ENCODE results near the gene BID. TPM values are rescaled to one million over a fixed set of nuclear protein-coding genes. Genes with fewer than 3 reads are reported as not detected.

The BID gene
- total and polyA plus RNA-seq, 2 of the 4 experiments (the other 2 are of a cell fraction): 69.5 to 240 TPM

DNA sequence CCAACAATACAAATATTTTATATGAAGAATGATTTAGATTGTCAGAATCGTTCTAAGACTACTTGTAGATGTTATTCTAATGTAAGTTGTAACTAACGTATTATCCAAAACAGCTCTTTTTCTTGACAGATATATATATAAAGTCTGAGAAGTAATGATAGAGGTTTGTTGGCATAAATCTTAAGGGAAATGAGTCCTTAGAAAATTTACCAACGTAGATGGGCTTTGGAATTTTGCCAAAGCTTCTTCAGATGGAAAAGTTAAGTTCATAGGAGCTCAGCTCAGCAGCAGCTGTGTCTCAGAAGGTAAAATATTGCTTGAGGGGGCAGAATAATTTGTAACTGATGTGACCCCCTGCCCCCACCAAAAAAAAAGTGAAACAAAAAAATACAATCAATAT, 66.7 kb downstream of the BID start:
- Histone ChIP-seq H3K4ac (ENCODE audit: low read depth, low read length) (no peak overlapping the region), H3K4me3 (ENCODE audit: insufficient read depth, low read depth, low read length) (peak overlapping the region; percentile 34; the same call in 1 of the 2 replicates), H2BK5ac (ENCODE audit: low read depth, low read length, poor library complexity, severe bottlenecking) (peak overlapping the region; percentile 94), H3K27ac (ENCODE audit: insufficient read depth, low read length) (no peak overlapping the region), H3K4me1 (ENCODE audit: control insufficient read depth, insufficient read depth, low read length) (peaks cover 5% of the 10 kb centered on the region), H4K20me1 (ENCODE audit: insufficient read depth, low read length) (no peaks in the 10 kb centered on the region), H3K4me2 (ENCODE audit: low read depth, low read length) (peak overlapping the region; percentile 83; the same call in 1 of the 2 replicates), H2AK9ac (replicated peaks; ENCODE audit: low read depth, low read length, poor library complexity) (no peak overlapping the region), H3K27me3 (ENCODE audit: control insufficient read depth, insufficient read depth, low read length) (no peaks in the 10 kb centered on the region), H2BK120ac (ENCODE audit: low read depth, low read length) (peak overlapping the region; percentile 53; the same call in 1 of the 2 replicates), H2AK5ac (ENCODE audit: low read depth, low read length) (no peak overlapping the region), H4K91ac (ENCODE audit: insufficient read depth, low read depth, low read length) (peak overlapping the region; percentile 27; the same call in 1 of the 2 replicates), H2AFZ (replicated peaks; ENCODE audit: low read length, poor library complexity) (no peak overlapping the region), H3K79me1 (ENCODE audit: low read depth in 1 of 2, low read length in 2 of 2) (peaks cover 11 to 29% of the 10 kb centered on the region in 2 experiments; a peak in 3 of 4 replicates), H4K8ac (ENCODE audit: low read depth in 2 of 2, low read length in 2 of 2) (peak overlapping the region in 1 of 2 experiments; percentile 49; a peak in 1 of 4 replicates), H3K18ac (ENCODE audit: low read depth, low read length) (no peak overlapping the region), H3K9ac (ENCODE audit: low read depth, low read length) (peak overlapping the region; percentile 8; the same call in 1 of the 2 replicates), H3K14ac (replicated peaks; ENCODE audit: low read depth, low read length) (peak overlapping the region; percentile 43; the same call in 1 of the 2 replicates), H3K23ac (ENCODE audit: low read depth, low read length) (no peak overlapping the region), H3K36me3 (ENCODE audit: control insufficient read depth, insufficient read depth, low read length) (peaks cover 5% of the 10 kb centered on the region; the same call in 1 of the 2 replicates), H2BK15ac (ENCODE audit: low read depth, low read length) (0 out of 3 replicates have a peak overlapping the region, but pooled peaks have one; percentile 23), H3K9me1 (ENCODE audit: insufficient read depth, low read length) (0 out of 2 replicates have a peak, but pooled peaks cover 2% of the 10 kb centered on the region), H3K9me3 (ENCODE audit: control insufficient read depth, insufficient read depth, low read length) (no peaks in the 10 kb centered on the region), H3K56ac (ENCODE audit: extremely low read depth, insufficient read depth, low read length) (no peak overlapping the region; the same call in 1 of the 2 replicates), H4K5ac (ENCODE audit: low read depth, low read length) (no peak overlapping the region), H2BK20ac (ENCODE audit: low read depth, low read length) (no peak overlapping the region)
- TF ChIP-seq MAFK (IDR thresholded peaks at IDR 0.05; ENCODE audit: low read depth, low read length) (no peak), NFE2L2 (IDR thresholded peaks at IDR 0.05; ENCODE audit: low read depth, low read length) (no peak), CHD1 (IDR thresholded peaks at IDR 0.05; ENCODE audit: low read depth, low read length) (no peak), MAZ (IDR thresholded peaks at IDR 0.05; ENCODE audit: borderline replicate concordance, low read depth, low read length) (no peak), SMC3 (IDR thresholded peaks at IDR 0.05; ENCODE audit: low read depth, low read length) (no peak), USF2 (IDR thresholded peaks at IDR 0.05; ENCODE audit: low read depth, low read length) (no peak), BHLHE40 (IDR thresholded peaks at IDR 0.05; ENCODE audit: low read depth, low read length) (no peak), RFX5 (IDR thresholded peaks at IDR 0.05; ENCODE audit: low read depth, low read length) (no peak), CEBPB (IDR thresholded peaks at IDR 0.05; ENCODE audit: low read depth, low read length) (no peak), RCOR1 (IDR thresholded peaks at IDR 0.05; ENCODE audit: insufficient replicate concordance, low read length) (no peak), POLR2A (IDR thresholded peaks at IDR 0.05; ENCODE audit: low read depth, low read length) (no peak), RAD21 (IDR thresholded peaks at IDR 0.05; ENCODE audit: low read length) (no peak), FOS (IDR thresholded peaks at IDR 0.05; ENCODE audit: low read depth, low read length) (no peak), MXI1 (IDR thresholded peaks at IDR 0.05; ENCODE audit: borderline replicate concordance, low read depth, low read length) (no peak)
- TF ChIP-seq, protein P1, sequence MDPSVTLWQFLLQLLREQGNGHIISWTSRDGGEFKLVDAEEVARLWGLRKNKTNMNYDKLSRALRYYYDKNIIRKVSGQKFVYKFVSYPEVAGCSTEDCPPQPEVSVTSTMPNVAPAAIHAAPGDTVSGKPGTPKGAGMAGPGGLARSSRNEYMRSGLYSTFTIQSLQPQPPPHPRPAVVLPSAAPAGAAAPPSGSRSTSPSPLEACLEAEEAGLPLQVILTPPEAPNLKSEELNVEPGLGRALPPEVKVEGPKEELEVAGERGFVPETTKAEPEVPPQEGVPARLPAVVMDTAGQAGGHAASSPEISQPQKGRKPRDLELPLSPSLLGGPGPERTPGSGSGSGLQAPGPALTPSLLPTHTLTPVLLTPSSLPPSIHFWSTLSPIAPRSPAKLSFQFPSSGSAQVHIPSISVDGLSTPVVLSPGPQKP (IDR thresholded peaks at IDR 0.05; ENCODE audit: borderline replicate concordance, low read depth, low read length): no peak
- TF ChIP-seq, protein P2, sequence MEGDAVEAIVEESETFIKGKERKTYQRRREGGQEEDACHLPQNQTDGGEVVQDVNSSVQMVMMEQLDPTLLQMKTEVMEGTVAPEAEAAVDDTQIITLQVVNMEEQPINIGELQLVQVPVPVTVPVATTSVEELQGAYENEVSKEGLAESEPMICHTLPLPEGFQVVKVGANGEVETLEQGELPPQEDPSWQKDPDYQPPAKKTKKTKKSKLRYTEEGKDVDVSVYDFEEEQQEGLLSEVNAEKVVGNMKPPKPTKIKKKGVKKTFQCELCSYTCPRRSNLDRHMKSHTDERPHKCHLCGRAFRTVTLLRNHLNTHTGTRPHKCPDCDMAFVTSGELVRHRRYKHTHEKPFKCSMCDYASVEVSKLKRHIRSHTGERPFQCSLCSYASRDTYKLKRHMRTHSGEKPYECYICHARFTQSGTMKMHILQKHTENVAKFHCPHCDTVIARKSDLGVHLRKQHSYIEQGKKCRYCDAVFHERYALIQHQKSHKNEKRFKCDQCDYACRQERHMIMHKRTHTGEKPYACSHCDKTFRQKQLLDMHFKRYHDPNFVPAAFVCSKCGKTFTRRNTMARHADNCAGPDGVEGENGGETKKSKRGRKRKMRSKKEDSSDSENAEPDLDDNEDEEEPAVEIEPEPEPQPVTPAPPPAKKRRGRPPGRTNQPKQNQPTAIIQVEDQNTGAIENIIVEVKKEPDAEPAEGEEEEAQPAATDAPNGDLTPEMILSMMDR (conservative IDR thresholded peaks at IDR 0.05; ENCODE audit: low read depth, low read length): no peak
- ATAC-seq (ENCODE audit: low read depth) (no peak), DNase-seq (no peak)
- ChIA-PET POLR2A (ENCODE audit: unreplicated experiment) (interaction anchor here (1.6 kb wide), 1 partner anchor 35 kb away, joined by 5 read pairs; no protein-coding TSS in a partner anchor), CTCF (no interaction called here)
- intact Hi-C loops (cut with micrococcal nuclease) (no loop called here), dilution Hi-C loops (cut with HindIII; ENCODE audit: low sequenced_read_pairs, unreplicated experiment) (no loop called here), in situ Hi-C loops (cut with MboI; ENCODE audit: low sequenced_read_pairs) (no loop called here)
- no CpG with 5 or more reads among the region's 3 CpGs for WGBS, 2 experiments (ENCODE audit: extremely low coverage in 2 of 2, insufficient read length in 1 of 2)
- BruUV-seq (replicated peaks): no TSS peak
